ENCODE measurements around the gene DDRGK1. TPM values are rescaled to one million over a fixed set of nuclear protein-coding genes. Genes with fewer than 3 reads are reported as not detected.
"Not testable (repeated sequence)": the region's sequence is repeated elsewhere in the genome, so short reads cannot be mapped to it uniquely, and the experiment has no call there.

The DDRGK1 gene
- total RNA-seq, 1 donor from 2014 or later, result 68.2 TPM

GRCh38 chr20:3193806-3194616 lies 10.5 kb downstream of the DDRGK1 start:
- no peak for DNase-seq (ENCODE audit: low spot score)
- ATAC-seq, result no peak
- intact Hi-C loops (cut with DNase I), result no loop called here

DNA sequence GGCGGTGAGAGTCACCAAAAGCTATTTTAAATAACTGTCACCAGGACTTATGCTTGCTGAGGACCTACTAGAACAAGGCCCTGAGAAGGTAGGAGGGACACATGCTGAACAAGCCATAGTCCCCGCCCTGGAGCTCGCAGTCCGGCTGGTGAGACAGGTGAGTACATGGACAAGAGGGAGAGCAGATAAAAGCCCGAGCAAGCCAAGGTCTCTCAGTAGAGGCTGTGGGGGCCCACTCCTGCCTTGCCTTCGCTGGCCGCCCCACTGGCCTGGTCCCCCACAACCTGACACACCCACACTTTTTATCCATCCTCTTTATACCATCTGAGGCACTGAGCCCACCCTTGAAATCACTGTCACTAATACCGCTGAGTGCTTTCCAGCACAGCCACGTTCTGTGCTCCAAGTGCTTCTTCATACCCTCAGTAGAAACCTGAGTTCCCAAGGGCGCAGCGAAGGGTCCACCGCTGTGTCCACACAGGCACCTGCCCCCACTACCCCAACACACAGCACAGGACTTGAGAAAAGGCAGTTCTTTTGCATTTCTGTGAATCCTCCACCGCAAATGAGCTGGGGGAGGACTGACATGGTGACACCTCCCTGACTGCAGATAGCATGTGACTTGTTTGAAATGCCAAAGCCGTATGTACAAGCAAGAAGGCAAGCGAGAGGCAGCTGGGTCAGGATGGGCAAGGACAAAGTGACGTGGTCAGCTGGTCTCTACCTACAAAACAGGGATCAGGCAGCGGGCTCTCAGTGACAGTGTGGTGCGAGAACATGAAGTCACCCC lies 12.1 kb downstream of the DDRGK1 start:
- ATAC-seq, result no peak
- no peak for DNase-seq (ENCODE audit: low spot score)
- intact Hi-C loops (cut with DNase I), result no loop called here

DNA sequence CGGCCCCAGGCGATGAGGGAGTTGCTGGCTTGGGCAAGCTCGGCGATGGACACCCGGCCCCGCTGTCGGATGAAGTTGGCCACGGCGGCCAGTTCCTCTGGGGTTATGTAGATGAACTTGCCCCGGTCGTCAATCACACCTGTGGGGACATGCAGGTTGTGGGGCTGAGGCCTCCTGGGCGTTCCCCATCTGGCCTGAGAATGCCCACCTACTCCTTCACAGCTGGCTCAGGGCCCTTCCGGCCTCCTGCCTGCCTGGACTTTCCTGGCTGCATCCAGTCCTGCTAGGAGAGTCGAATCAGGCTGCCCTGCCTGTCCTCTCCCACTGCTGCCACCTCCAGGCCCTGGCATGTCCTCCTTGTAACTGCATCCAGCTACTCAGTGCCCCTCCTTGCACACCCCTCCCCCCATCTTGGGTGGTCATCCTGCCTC lies 13.8 kb downstream of the DDRGK1 start:
- DNase-seq (ENCODE audit: low spot score), result no peak
- intact Hi-C loops (cut with DNase I), result no loop called here
- ATAC-seq, result peak; percentile 16

DNA sequence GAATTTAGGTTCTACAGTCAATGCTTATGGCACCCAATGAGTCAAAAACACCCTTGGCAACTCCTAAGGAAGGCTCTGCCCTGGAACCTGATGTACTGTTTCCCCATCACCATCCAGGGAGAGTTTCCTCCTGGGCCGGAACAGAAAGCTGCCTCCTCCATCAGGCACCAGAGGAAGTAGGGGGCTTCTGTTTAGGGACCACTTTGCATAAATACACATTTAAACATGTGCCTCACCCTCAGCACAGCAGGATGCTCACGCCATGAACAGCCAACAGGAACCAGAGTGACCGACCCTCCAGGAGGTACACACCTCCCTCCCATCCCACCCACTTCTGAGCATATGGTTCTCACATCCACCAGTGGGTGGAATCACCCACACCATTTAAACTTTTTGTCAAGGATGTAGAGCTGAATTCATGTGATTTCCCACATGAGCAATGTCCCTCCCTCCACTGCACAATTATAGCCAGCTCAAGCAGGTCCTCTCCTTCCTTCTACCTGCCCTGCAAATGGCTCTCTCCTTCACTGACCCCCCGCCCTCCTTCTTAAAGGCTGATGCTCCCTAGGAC lies 14.8 kb downstream of the DDRGK1 start:
- intact Hi-C loops (cut with DNase I), result no loop called here
- no peak for DNase-seq (ENCODE audit: low spot score)
- no peak for ATAC-seq

DNA sequence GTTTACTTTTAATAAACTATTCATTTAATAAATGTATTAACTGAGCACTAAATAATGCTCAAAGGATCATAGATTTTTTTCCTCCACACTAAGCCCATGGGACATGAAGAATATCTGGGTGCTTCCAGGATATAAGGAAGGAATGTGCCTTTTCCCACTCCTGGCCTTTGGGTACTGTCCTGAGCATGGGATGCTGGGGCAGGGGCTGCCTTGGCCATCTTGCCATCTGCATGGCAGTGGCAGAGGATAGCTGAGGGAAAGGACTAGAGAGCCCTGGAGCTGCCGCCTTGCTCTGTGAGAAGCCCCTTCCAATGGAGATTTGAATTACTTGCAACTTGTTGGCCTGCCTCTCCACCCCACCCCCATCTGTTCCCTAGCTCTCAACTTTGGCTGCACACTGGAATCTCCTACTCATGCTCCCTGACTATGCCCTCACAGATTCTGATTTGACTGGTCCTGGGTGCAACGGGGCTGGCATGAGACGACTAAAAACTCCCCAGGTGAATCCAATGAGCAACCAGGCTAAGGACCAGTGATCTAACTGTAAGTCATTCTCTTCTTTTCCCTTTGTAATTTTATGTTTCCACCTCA lies 15.6 kb downstream of the DDRGK1 start:
- DNase-seq (ENCODE audit: low spot score) (no peak), ATAC-seq (no peak)
- intact Hi-C loops (cut with DNase I), result no loop called here

DNA sequence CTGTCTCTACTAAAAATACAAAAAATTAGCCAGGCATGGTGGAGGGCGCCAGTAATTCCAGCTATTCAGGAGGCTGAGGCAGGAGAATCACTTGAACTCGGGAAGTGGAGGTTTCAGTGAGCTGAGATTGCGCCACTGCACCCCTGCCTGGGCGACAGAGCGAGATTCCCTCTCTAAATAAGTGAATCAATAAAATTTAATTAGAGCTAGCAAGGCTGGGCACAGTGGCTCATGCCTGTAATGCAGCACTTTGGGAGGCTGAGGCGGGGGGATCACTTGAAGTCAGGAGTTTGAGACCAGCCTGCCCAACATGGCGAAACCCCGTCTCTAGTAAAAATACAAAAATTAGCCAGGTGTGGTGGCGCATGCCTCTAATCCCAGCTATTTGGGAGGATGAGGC lies 16.6 kb downstream of the DDRGK1 start:
- DNase-seq (ENCODE audit: low spot score); intact Hi-C loops (cut with DNase I); ATAC-seq: not testable (repeated sequence)

DNA sequence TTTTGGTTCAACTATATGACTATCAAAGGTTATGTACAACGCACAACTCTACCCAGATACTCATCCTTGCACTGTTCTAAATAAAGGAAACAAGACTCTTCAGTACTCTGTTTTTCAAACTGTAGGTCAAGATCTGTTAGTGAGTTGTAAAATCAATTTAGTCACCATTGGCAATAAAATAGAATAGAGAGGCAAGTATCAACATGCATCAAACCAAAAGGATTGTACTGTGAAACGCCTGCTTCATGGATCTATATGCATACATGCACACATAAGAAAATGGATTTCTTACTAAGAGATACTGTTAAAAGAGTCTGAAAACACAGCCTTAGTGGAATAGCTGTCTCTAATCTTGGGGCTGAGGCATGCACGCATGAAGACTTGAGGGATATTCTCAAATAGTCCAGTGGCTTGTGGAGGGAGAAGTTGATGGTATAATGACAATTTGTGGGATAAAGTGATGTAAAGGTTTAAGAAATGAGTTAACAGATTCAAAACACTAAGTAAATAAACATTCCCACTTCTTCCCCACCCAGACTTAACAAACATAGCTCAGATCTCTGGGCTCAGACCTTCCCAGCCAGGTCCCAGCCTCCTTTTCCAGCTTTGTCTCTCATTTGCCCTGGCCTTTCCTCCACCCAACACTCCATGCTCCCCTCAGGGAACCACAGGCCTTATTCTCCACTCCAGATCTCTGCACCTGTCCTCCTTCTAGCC lies 20.4 kb downstream of the DDRGK1 start:
- intact Hi-C loops (cut with DNase I), result no loop called here
- DNase-seq (ENCODE audit: low spot score), result no peak
- no peak for ATAC-seq

DNA sequence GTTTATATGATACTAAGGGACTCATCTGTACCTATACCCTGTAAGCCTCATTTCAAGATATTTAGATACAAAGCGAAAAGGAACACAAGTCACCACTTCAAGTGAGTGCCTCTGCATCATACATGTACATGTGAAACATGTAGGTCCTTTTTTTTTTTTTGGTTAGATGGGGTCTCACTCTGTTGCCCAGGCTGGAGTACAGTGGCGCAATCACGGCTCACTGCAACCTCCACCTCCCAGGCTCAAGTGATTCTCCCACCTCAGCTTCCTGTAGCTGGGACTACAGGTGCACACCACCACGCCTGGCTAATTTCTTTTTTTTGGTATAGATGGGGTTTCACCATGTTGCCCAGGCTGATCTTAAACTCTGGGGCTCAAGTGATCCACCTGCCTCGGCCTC lies 22.1 kb downstream of the DDRGK1 start:
- ATAC-seq; DNase-seq (ENCODE audit: low spot score); intact Hi-C loops (cut with DNase I): not testable (repeated sequence)

- ATAC-seq (no peak), DNase-seq (ENCODE audit: low spot score) (no peak)
- intact Hi-C loops (cut with DNase I), result no loop called here
Observed at GRCh38 chr20:3181270-3181669, 23.2 kb downstream of the DDRGK1 start.

- no peak for DNase-seq (ENCODE audit: low spot score)
- ATAC-seq, result no peak
- intact Hi-C loops (cut with DNase I), result no loop called here
Observed at GRCh38 chr20:3180319-3180718, 24.2 kb downstream of the DDRGK1 start.

DNA sequence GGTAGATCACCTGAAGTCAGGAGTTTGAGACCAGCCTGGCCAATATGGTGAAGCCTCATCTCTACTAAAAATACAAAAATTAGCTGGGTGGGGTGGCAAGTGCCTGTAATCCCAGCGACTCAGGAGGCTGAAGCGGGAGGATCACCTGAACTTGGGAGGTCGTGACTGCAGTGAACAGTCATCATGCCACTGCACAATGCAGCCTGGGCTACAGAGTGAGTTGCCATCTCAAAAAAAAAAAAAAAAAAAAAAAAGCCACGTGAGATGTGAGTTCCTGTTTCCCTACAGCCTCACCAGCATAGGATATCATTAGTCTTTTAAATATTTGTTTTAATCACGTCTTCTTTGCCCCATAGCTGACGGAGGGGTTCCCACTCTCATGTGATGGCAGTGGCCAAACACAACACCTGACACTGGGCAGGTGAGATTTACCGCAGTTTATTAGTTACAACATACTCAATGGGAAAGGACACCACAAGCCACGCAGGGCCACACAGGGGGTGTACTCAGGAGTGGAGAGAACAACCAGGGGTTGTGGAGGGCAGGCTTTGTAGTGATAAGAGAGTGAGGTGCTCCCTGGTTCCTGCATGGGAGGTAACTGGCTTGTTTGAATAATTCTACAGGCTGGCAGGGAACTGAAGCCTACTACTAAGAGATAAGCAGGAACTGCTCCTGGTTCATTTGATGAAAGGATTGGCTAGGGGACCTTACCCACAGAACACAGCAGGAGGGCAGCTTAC lies 26.6 kb downstream of the DDRGK1 start:
- intact Hi-C loops (cut with DNase I), result no loop called here
- no peak for ATAC-seq
- DNase-seq (ENCODE audit: low spot score), result peak; percentile 23

- DNase-seq (ENCODE audit: low spot score), result no peak
- intact Hi-C loops (cut with DNase I), result no loop called here
- no peak for ATAC-seq
Observed at GRCh38 chr20:3175270-3175669, 29.2 kb downstream of the DDRGK1 start.

- intact Hi-C loops (cut with DNase I), result no loop called here
- ATAC-seq (no peak), DNase-seq (ENCODE audit: low spot score) (no peak)
Observed at GRCh38 chr20:3174442-3175261, 29.8 kb downstream of the DDRGK1 start.

GRCh38 chr20:3173610-3174441 lies 30.7 kb downstream of the DDRGK1 start:
- intact Hi-C loops (cut with DNase I), result no loop called here
- ATAC-seq (peak; percentile 92), DNase-seq (ENCODE audit: low spot score) (peak; percentile 96)

DNA sequence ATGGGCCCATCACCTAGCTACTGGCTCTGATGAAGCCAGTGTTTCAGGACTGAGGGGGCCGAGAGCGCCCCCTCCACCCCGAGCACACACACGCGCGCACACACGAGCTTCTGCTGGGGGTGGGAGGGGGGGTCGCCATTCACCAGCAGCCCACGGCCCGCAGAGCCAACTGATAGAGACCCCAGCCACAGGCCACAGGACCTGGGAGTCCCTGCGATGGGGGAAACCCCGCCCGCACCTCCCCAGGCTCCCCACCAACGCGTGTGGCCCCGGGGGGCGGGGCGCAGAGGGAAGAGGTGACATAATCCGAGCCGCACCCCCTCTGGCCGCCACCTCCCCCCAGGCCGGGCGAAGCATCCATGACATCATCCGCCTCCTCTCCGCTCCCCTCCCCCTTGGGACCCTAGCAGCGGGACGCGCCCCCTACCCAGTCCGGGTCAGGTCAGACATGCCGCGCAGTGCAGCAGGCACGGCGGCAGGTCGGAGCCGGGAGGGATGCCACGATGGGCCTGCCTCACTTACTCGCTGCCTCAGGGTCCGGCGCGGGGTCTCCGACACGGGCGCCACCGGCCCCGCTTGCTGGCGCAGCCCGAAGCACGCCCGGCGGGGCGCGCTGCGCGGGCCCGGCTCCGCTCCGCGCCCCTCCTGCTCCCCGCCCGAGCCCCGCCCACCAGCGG lies 31.4 kb downstream of the DDRGK1 start, which contains the start of gene LZTS3:
LZTS3 (minus strand) TSS at position 617 of the 677 bp plus-strand sequence. CDS start 6,386 bp downstream, outside the sequence.
- intact Hi-C loops (cut with DNase I), result no loop called here
- ATAC-seq (peak; percentile 86), DNase-seq (ENCODE audit: low spot score) (peak; percentile 89)

All from sciatic nerve (tissue), 2 donors.